ENCODE data around the gene CTR9.

DNA sequence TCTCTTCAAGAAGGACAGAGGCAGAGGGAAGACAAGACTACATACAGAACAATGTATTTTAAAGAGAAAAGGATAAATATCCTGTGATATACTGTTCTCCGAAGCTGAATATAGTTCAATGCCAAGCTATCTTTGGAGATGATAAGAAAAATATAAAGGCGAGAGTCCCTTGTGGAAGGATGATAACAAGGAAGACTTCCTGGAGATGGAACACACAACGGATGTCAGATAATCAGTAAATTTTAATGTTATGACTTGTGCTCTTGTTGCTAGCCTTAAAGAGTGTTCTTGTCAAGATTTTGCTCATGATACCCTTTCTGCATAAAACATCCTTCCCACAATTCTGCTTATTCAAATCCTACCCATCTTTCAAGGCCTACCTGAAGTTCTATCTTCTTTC lies 6.8 kb upstream of the CTR9 start:
- TF ChIP-seq, protein P1, sequence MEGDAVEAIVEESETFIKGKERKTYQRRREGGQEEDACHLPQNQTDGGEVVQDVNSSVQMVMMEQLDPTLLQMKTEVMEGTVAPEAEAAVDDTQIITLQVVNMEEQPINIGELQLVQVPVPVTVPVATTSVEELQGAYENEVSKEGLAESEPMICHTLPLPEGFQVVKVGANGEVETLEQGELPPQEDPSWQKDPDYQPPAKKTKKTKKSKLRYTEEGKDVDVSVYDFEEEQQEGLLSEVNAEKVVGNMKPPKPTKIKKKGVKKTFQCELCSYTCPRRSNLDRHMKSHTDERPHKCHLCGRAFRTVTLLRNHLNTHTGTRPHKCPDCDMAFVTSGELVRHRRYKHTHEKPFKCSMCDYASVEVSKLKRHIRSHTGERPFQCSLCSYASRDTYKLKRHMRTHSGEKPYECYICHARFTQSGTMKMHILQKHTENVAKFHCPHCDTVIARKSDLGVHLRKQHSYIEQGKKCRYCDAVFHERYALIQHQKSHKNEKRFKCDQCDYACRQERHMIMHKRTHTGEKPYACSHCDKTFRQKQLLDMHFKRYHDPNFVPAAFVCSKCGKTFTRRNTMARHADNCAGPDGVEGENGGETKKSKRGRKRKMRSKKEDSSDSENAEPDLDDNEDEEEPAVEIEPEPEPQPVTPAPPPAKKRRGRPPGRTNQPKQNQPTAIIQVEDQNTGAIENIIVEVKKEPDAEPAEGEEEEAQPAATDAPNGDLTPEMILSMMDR (IDR thresholded peaks at IDR 0.05; ENCODE audit: low read depth, low read length): no peak
- no peak for TF ChIP-seq EZH2phosphoT487 (IDR thresholded peaks at IDR 0.05; ENCODE audit: low read depth)

All from OCI-LY3 (cell line).